Mesothelial cell of epicardium (in vitro differentiated cells): ENCODE measurements around the gene RPS6KC1. TPM values are rescaled to one million over a fixed set of nuclear protein-coding genes. Genes with fewer than 3 reads are reported as not detected.
A peak's percentile ranks its signal among the peaks of the same experiment; 100 is the strongest.
"Not testable (repeated sequence)": the region's sequence is repeated elsewhere in the genome, so short reads cannot be mapped to it uniquely, and the experiment has no call there.

ENCODE experiments used
- DNase-seq, 2 experiments: peaks; one replicate each; pipeline ENCODE4 v3.0.0; 2021; ENCODE audit warnings: low spot score in 2 of 2; ENCODE audit not compliant: unreplicated experiment in 2 of 2
- H3K27ac Mint-ChIP-seq: 2 replicates; pipeline ENCODE4 v1.8.0; 2021; ENCODE audit warnings: mixed read lengths
- H3K27me3 Mint-ChIP-seq: 2 replicates; pipeline ENCODE4 v1.8.0; 2021; ENCODE audit warnings: low read depth, mixed read lengths
- H3K36me3 Mint-ChIP-seq: 2 replicates; pipeline ENCODE4 v1.8.0; 2021; ENCODE audit warnings: mixed read lengths
- H3K4me1 Mint-ChIP-seq: 2 replicates; pipeline ENCODE4 v1.8.0; 2021; ENCODE audit warnings: mixed read lengths
- H3K4me3 Mint-ChIP-seq: 2 replicates; pipeline ENCODE4 v1.8.0; 2021; ENCODE audit warnings: mild to moderate bottlenecking, moderate library complexity, mixed read lengths
- H3K9me3 Mint-ChIP-seq: 2 replicates; pipeline ENCODE4 v1.8.0; 2021; ENCODE audit warnings: mixed read lengths
- CTCF ChIP-seq: fragments of 200-600 bp; sonication (generic); IDR thresholded peaks from one replicate; pipeline ENCODE4 v1.5.0; 2021; ENCODE audit warnings: antibody characterized with exemption; ENCODE audit not compliant: unreplicated experiment
- total RNA-seq: library from RNA; stranded (reverse); gene quantifications from 3 replicates; pipeline ENCODE4 v1.2.1, GENCODE V29; 2021

The RPS6KC1 gene
- total RNA-seq, 1 donor from 2014 or later, result 28.5 TPM

GRCh38 chr1:213106298-213106697 is 55.3 kb downstream of the RPS6KC1 start:
- H3K4me1 Mint-ChIP-seq, result peaks cover 17% of the 10 kb centered on the region
- peaks cover 9% of the 10 kb centered on the region for H3K9me3 Mint-ChIP-seq
- peaks cover 19% of the 10 kb centered on the region for H3K36me3 Mint-ChIP-seq
- TF ChIP-seq CTCF, result no peak
- no peak for DNase-seq
- no peak overlapping the region for H3K4me3 Mint-ChIP-seq
- no peaks in the 10 kb centered on the region for H3K27me3 Mint-ChIP-seq
- no peak overlapping the region for H3K27ac Mint-ChIP-seq

- H3K36me3 Mint-ChIP-seq, result peaks cover 21% of the 10 kb centered on the region
- no peak overlapping the region for H3K27ac Mint-ChIP-seq
- TF ChIP-seq CTCF, result no peak
- H3K9me3 Mint-ChIP-seq, result peaks cover 9% of the 10 kb centered on the region
- DNase-seq, result no peak
- no peaks in the 10 kb centered on the region for H3K27me3 Mint-ChIP-seq
- H3K4me1 Mint-ChIP-seq, result peaks cover 20% of the 10 kb centered on the region
- H3K4me3 Mint-ChIP-seq, result no peak overlapping the region
Measured at GRCh38 chr1:213107613-213108012, 56.6 kb downstream of the RPS6KC1 start.

DNA sequence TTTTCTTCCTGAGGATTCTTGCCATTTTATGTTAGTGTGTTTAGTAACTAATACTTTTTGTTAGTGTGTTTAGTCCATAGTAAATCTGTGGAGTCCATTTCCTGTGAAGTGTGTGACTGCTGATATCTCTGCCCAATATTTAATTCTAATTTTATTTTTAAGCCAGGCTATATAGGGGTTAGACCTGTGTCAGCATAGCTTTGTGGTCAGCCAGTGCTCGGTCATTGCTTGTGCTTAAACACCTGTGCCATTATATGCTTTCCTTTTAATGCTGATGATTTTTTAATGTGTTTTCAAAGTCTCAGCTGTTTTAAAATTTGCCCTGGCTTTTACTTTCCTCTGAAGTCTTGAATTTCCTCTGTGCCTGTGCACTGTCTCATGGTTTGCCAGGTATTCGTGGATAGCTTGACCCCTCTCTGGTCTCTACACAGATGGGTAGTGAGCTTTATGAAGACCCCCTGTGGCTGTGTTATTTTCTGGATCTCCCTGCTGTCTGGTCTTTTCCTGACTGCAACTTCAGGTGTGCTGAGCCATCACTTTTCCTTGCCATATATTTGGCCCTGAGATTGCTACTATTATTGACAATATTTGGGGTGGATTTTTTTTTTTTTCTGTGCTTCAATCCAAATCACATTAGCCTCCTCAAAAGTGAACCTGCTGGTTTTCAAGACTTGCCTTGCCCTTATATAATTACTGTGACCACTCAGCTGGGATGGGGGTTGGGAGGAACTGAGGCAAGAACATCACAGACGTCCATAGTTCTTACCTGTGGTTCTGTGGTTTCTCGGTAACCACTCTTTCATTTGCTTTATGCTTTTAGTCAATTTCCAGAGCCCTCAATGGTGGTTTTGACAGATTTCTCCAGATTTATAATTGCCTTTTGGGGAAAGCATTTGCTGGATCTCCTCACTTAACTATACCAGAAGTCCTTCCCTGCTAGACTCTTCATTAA is 59.6 kb downstream of the RPS6KC1 start:
- Mint-ChIP-seq H3K4me3 (no peak overlapping the region), H3K27ac (peak overlapping the region; percentile 44), H3K27me3 (no peaks in the 10 kb centered on the region), H3K4me1 (peaks cover 18% of the 10 kb centered on the region), H3K9me3 (peaks cover 12% of the 10 kb centered on the region), H3K36me3 (peaks cover 22% of the 10 kb centered on the region)
- no peak for TF ChIP-seq CTCF
- DNase-seq, result no peak

- Mint-ChIP-seq H3K4me3 (no peak overlapping the region), H3K9me3 (peaks cover 13% of the 10 kb centered on the region), H3K36me3 (peaks cover 19% of the 10 kb centered on the region), H3K27me3 (no peaks in the 10 kb centered on the region), H3K27ac (peak overlapping the region; percentile 15), H3K4me1 (peaks cover 18% of the 10 kb centered on the region)
- DNase-seq, result no peak
- no peak for TF ChIP-seq CTCF
Measured at GRCh38 chr1:213111502-213111901, 60.5 kb downstream of the RPS6KC1 start.

GRCh38 chr1:213112723-213113122 is 61.7 kb downstream of the RPS6KC1 start:
- H3K36me3 Mint-ChIP-seq, result peaks cover 17% of the 10 kb centered on the region
- not testable (repeated sequence) for H3K27me3 Mint-ChIP-seq, H3K27ac Mint-ChIP-seq, DNase-seq, H3K4me3 Mint-ChIP-seq
- peaks cover 18% of the 10 kb centered on the region for H3K4me1 Mint-ChIP-seq
- peaks cover 12% of the 10 kb centered on the region for H3K9me3 Mint-ChIP-seq

DNA sequence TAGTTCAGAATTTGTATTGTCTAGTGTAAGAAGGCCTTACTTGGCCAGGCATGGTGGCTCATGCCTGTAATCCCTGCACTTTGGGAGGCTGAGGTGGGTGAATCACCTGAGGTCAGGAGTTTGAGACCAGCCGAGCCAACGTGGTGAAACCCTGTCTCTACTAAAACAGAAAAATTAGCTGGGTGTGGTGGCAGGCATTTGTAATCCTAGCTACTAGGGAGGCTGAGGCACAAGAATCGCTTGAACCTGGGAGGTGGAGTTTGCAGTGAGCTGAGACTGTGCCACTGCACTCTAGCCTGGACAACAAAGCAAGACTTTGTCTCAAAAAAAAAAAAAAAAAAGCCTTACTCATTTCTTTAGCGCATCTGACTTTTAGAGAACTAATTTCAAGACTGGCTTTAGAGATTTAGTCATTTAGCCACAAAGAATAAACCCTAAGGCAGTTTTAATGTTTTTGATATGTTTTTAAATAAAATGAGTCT is 66.7 kb downstream of the RPS6KC1 start:
- H3K4me3 Mint-ChIP-seq, H3K36me3 Mint-ChIP-seq, H3K27me3 Mint-ChIP-seq, DNase-seq, H3K27ac Mint-ChIP-seq: not testable (repeated sequence)
- peaks cover 10% of the 10 kb centered on the region for H3K9me3 Mint-ChIP-seq
- H3K4me1 Mint-ChIP-seq, result peaks cover 16% of the 10 kb centered on the region
